HG03520 (cell line): ENCODE results near the gene MSL1.

Experiments used
- ATAC-seq: cut with Tn5 transposase; IDR thresholded peaks from one replicate; pipeline ENCODE4 v1.9.1; 2021; ENCODE audit warnings: mild to moderate bottlenecking, moderate library complexity; ENCODE audit not compliant: unreplicated experiment

Gene MSL1

DNA sequence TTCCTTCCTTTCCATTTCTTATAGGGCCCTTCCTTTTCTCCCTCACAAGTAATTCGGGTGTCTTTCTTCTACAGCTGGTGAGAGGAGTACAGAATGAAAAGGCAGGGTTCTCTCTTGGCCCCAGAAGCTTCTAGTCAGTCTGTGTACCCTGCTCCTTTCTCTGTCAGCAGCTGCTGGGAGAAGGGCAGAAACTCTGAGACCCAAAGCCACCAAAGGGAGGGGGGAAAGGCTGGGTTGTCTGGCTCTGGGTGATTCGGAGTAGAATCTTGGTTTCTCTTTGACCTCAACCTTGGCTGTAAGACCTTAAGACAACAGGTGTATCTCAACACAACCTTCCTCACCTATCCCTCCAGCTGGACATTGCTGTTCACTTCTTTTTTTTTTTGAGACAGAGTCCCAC lies 18.1 kb upstream of the MSL1 start:
- no peak for ATAC-seq

DNA sequence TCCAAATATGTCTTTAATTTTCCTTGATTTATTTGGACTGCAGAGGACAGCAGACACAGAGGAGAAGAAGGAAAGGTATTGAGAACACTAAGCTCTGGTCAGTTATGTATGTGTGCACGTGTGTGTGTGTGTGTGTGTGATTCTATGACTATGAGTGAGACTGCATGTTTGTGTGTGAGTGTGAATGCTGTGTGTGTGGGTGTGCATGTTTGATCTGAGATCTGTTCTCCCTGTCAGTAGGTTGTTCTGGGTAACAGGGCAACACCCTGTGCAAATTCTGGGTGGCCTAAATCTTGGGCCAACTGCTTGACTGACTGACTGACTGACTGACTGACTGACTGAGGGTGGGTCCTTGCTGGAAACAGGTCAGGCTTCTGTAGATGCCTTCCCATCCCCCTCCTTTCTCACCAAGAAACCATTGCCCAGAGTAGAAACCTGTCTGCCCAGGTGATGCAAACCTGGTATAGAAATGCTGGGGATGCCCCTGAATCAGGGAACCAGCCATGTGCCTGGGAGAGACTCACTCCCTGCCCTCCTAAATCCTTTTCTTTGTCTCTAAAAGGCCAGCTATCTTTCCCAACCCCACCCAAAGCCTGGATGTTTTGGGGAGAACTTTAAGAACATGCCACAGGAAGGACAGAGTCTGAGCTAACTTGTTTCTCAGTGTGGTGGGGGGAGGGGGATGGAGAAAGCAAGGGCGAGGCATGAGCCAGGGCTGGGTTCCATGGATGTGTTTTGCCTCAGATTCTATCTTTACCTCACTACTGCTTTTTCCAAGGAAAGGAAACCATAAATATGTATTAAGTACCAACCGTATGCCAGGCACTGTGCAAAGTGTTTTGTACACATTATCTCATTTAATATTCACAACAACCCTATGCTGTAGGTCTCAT lies 16.9 kb upstream of the MSL1 start:
- ATAC-seq, result no peak

DNA sequence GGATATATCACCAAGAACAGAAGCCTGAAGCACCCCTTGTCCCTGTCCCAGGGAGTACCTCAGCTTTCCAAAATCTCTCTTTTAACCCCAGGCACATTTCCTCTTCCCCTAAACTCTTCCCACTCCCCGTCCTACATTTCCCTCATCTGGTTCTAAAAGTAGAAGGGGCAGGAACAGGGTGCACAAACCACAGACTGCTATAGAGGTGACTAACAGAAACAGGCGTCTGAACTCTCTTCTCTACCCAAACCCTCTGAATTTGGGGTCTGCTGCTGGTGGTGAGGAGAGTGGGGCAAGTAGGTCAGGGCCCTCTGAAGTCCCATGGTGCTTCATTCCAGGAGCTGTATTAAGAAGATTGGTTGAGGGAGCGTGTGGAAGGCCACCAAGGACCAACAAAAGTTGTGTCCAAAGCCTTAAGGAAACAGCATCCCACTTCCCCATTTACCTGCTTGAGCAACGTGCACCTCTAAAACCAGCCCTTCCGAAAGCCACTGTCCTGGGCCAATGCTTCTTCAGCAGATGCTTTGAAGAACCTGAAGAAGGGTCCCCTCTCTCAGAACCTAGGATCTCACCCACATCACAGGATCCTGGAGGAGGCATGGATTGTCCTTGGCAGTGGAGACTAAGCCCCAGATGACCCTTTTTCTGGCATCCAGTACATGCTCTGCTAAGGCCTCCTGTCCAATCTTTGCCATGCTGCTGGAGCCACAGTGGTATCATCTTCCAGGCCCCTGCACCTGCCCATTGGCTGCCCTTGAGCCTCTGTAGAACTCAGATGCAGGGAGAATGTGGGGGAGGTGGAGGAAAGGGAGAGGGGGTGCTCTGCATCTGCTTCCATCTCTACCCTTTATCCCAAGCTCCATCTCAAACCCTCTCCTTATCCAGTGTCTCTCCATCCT lies 15.7 kb upstream of the MSL1 start:
- ATAC-seq, result no peak

DNA sequence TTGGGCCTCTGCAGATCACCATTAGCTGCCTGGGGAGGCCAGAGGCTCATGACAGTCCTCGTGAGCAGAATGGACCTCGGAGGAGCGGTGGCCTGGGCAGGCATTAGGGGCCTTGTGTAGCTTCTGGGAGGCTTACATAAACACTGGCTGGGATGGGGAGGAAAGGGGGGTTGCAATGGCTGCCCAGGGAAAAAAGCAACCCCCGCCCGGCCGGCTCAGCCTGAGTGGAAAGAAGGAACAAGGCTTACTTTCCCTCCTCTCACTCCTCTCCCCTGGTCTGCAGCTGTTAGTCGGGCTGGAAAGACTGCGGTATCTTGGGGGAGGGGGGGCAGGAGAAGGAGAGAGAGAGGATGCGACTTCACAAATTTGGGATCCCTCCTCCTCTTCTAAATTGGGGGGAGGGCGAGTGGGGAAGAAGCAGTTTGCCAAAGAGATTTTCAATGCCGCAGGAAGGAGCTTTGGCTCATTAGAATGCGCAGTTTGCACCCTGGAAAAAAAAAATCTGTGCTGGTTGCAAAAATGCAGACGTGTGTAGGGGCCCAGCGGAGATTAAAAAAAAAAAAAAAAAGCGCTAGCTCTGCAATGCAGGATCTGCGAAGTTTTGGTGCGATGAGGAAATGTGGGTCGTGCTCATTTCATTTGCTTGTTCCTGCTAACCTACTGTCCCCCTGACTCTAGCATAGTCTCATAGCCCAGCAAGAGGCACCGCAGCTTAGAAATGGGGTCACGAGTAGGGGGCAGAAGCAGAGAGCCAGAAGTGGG lies 14.8 kb upstream of the MSL1 start:
- no peak for ATAC-seq

DNA sequence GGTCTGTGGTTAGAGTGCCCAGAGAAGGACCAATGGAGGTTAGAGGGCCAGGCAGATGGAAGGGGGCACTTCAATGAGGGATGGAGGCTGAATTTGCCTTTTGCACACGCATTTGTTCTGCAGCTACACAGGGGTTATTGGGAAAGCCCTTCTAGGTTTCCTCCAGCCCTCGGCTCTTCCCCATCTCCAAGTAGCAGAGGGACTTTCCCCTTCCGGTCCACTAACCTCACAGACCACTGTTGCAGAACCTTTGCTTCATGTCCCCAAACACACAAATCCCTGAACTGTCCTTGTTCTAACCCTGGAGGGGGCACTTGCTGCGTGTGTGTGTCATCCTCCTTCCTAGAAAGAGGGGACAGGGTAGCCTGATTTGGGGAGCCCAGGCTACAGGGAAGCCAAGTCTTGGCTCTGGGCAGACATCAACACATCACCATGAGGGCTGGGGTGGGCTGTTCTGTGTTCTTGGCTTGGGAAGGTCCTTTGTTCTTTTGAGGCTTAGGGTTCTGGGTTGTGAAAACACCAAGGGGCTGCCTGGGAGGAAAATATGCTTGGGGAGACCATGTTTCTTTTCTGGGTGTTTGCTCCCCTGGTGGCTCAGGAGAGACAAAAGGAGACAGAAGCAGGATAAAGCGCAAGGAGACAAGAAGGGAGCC lies 14.1 kb upstream of the MSL1 start:
- no peak for ATAC-seq

DNA sequence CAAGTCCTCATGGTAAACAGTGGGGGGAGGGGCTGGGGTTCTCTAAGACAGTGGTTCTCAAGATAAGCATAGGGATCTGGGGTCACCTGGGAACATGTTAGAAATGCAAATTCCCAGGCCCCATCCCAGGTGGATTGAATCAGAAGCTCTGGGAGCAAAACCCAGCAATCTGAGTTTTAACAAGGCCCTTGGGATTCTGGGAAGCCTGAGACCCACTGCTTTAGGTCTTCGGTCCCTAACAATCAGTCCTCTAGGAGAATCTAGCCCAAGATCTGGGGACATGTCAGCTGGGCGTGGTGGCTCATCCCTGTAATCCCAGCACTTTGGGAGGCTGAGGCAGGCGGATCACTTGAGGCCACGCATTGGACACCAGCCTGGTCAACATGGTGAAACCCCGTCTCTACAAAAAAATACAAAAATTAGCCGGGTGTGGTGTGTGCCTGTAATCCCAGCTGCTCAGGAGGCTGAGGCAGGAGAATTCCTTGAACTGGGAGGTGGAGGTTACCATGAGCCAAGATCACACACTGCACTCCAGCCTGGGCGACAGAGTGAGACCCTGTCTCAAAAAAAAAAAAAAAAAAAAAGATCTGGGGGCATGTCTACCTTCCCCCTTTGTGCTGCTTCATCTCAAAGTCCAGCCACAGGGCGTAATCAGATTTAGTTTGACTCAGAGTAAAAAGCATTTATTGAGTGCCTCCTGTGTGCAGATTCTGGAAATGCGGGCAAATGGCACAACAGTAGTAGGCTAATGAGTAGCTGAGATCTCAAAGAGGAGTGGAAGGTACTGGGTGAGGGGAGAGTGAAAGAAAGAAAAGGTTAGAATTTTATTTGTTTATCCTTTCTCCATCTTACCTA lies 12.6 kb upstream of the MSL1 start:
- ATAC-seq, result no peak

DNA sequence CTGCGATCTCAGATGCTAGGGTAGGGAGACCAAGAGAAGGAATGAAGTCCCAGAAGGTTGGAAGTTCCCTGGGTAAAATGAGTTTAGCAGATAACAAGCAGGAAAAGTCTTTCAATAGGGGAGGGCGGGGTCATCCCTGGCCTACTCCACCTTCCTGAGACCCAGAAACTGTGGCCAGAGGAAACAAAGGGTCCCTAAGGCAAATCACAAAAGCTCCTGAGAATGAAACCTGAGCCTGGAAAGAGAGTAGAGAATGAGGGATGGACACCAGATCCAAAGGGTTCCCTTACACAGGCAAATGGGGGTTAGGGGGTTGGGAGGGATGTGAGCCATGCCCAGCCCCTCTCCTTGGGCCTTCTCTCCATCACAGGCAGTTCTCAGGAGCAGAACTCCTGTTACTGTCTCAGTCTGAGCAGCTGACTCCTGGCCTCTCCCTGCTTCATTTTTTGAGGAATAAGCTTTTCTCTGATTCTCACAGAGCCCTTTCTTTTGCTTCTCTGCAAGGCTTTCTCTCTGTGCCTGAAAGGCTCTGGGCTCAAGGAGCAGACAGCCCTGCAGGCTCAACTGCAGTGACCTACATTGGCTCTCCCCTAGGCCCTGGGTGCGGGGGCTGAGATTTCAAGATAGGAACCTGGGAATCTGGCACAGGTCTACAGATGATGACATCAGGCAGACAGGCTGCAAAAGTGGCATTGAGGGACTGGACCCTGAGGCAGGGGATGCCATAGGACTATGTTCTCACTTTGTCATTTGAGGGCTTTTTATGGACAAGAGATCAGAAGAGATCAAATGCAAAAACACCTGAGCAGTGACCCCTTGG lies 11.5 kb upstream of the MSL1 start:
- ATAC-seq, result no peak

DNA sequence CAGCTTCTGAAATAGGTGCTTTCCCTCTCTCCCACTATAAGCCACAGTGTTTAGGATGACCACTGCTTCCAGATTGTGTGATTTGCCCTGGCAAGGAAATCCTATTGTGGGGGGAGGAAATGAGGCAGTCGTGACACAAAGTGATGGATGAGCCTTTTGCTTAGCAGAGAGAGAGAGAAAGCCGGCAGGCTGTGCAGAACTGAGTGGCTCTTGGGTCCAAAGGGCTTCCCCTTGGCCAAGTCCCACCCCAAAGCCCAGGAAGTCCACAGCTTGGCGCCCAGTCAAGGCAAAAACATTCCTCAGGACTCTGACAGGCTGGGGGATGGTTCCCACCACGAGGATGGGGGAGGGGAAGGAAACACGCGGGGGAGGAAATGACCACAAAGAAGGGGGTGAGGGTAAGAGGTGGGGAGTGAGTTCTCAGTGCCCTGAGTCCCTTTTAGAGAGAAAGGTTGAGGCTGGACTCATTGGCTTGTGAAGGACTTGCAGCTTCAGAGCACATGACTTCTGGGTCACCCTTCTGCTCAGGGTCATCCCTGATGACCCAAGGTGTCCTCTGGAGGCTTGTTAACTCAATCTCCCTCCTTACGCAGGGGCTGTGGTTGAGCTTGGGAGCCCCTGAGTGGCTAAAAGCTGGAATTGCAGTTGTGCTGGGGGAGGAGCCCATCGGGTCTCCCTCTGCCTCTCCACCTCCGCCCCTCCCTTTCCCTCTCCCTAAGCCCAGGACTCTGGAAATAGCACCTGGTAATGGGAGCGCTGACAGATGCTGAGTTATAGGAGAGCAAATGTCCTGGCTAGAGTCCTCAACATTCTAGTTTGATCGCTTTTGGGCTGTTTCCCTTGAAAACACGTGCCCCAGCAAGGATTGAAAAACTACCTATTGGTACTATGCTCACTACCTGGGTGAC lies 10.3 kb upstream of the MSL1 start:
- no peak for ATAC-seq

DNA sequence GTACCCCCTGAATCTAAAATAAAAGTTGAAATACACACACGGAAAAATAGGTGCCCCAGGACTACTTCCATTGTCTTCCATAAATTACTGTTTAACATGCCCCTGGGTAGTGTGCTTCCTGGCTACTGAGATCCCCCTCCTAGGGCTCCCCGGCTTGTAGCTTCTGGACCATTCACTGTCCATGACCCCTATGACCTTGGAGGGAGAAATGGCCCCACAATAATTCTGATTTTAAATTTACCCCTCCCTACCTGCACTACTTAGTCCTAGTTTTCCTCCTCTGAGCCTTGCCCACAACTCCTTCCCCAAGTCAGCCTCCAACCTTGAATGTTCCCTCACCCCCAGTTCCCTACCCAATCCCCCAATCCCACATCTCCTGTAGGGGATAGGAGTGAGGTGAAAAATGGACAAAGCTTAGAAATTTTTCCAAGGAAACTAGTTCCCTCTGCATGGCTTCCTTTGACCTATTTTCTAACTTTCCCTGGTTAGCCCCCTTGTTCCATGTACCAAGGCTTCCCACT lies 9.5 kb upstream of the MSL1 start:
- ATAC-seq, result no peak

DNA sequence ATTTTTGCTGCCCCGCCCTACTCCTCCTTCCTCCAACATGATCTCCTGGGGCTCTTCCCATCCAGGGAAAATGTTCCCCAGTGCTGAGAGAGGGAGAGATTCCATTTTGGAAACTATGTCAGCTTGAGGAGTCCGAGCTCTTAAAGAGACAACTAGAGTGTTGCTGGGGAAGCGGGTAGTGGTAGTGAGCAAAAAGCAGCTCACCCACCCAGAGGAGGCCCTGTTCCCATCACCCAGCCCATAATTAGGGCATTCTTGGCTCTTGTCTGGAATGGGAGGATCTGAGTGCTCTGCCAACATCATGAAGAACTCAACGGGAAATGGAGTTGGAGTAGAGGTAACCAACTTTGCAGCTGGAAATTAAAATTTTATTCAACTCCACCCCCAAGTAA lies 9.1 kb upstream of the MSL1 start:
- no peak for ATAC-seq

DNA sequence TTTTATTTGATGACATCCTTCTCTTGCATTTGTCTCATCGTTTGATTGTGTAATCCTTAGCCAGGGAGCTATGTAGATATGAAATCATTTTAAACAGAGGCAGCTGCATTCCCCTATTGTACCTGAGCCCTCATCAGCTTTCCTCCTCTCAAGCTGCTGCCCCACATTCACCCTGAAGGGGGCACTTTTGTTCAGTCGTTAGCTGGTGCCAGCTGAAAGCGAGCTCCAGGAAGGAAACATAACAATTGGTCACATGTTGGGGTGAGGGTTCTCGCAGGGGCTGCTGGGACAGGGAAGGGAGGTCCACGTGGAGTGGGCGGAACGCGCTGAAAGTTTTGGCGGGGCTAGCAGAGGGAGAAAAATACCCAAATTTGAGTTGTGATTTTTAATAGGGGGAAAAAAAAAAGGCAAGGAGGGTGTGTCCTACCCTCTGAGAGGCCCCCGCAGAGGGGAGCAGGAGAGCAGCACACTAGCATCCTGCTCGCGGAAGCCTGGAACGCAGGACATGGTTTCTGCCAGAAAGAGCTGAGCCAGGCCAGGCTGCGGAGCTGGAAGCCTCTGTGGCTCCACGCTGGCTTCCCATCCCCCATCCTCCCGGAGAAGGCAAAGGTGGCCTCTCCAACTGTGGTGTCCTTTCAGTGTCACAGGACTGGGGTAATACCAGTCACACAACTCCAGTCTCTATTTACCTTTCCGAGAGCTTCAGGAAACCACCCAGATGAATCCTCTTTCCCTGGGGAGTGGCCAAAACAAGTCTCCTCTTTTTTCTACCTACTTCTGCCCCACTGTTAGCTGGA lies 8.5 kb upstream of the MSL1 start:
- ATAC-seq, result peak; percentile 77

DNA sequence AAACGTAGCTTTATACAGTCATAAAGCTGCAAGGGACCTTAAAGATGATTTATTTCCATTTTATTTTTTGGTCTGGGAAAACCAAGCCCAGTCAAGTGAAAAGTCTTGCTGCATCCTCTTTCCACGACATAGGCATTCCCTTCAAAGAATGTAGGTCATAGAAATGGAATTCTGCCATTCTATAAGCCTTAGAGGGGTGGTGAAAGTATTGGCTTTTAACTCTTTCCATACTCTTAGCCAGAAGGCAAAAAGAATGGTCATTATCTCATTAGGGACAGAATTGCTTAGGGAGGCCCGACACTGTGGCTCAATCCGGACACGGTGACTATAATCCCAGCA lies 7.9 kb upstream of the MSL1 start:
- no peak for ATAC-seq

DNA sequence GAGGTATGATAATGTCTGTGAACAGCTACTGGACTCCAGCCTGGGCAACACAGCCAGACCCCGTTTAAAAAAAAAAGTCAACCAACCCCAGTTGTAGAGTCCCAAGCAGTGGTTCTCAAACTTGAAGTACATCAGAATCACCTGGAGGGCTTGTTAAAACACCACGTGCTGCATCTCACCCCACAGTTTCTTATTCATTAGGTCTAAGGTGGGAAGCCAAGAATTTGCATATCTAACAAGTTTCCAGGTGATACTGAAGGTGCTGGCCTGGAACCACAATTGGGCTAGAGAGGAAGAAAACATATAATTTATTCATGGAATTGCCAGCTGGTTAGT lies 6.7 kb upstream of the MSL1 start:
- no peak for ATAC-seq

DNA sequence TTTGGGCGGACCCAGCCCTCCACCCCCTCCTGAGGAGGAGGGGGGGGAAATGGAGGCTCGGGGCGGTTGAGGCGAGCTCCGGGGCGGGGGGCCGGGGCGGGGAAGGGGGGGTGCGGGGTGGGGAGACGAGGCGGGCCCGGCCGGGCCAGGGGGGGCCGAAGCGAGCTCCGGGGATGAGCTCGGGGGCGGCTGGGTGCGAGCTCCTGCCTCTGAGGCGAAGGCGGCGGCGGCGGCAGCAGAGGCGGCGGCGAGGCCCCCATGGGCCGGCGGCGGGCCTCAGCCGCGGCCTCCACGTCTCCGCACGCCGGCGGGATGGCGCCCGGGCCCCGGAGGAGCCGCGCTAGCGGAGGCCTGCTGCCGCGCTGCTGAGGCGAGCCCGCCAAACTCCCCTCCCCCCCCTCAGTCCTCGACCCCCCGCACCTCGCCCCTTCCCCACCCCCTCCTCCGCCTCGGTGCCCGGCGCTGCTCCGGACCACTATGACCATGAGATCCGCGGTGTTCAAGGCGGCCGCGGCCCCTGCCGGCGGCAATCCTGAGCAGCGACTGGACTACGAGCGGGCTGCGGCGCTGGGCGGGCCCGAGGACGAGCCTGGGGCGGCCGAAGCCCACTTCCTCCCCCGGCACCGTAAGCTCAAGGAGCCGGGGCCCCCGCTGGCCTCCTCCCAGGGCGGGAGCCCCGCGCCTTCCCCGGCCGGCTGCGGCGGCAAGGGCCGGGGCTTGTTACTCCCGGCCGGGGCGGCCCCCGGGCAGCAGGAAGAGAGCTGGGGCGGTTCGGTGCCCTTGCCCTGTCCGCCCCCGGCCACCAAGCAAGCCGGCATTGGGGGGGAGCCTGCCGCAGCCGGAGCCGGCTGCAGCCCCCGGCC lies 596 bp downstream of the MSL1 start:
- peak; percentile 20 for ATAC-seq

DNA sequence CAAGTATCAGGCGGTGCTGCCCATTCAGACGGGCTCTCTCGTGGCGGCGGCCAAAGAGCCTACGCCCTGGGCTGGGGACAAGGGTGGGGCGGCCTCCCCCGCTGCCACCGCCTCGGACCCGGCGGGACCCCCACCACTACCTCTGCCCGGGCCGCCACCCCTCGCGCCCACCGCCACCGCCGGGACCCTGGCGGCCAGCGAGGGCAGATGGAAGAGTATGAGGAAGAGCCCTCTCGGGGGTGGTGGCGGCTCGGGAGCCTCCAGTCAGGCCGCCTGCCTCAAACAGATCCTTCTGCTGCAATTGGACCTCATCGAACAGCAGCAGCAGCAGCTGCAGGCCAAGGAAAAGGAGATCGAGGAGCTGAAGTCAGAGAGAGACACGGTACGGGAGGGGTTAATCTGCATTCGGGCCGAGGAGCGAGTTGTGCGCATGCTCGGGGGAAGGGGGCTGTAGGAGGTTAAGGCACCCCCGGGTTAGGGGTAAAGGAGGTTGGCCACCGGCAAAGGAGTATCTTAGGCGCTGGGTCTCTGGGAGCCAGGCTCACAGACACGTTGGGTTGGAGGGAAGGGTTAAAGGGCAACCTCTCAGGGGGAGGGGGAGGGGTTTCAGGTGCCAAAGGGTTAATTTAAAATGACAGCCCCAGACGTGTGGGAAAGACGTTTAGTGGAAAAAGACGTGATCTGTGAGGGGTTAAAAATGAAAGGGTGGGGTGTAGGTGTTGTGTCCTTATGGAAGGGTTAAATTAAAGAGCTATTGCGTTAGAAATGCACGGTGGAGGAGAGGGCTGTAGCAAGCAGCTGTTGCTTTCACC lies 1.4 kb downstream of the MSL1 start:
- no peak for ATAC-seq

DNA sequence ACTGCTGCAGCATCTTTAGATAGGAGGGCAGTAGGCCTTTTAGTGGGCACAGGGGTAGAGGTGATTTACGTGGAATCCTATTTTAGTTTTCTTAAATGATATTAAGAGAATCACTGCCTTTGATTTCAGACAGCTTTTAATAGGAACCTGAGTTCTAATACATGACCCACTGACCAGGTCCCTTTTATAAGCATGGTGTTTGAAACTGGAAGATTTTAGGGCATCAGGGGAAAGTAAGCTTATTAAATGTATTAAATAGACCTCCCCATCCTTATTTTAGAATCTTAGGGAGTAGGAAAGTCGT lies 2.0 kb downstream of the MSL1 start:
- ATAC-seq, result no peak
